Urothelium cell line (cell line): ENCODE measurements around the gene IRF1.
"Not testable (repeated sequence)": the region's sequence is repeated elsewhere in the genome, so short reads cannot be mapped to it uniquely, and the experiment has no call there.

Source experiments
- DNase-seq: peaks from one replicate; pipeline ENCODE4 v3.0.0; 2011; ENCODE audit warnings: low spot score, mixed read lengths
- FAIRE-seq: peaks from 2 replicates; lab custom pipeline; 2011; peaks lifted over from hg19 to GRCh38; lab: Jason Lieb, UNC

Gene IRF1

DNA sequence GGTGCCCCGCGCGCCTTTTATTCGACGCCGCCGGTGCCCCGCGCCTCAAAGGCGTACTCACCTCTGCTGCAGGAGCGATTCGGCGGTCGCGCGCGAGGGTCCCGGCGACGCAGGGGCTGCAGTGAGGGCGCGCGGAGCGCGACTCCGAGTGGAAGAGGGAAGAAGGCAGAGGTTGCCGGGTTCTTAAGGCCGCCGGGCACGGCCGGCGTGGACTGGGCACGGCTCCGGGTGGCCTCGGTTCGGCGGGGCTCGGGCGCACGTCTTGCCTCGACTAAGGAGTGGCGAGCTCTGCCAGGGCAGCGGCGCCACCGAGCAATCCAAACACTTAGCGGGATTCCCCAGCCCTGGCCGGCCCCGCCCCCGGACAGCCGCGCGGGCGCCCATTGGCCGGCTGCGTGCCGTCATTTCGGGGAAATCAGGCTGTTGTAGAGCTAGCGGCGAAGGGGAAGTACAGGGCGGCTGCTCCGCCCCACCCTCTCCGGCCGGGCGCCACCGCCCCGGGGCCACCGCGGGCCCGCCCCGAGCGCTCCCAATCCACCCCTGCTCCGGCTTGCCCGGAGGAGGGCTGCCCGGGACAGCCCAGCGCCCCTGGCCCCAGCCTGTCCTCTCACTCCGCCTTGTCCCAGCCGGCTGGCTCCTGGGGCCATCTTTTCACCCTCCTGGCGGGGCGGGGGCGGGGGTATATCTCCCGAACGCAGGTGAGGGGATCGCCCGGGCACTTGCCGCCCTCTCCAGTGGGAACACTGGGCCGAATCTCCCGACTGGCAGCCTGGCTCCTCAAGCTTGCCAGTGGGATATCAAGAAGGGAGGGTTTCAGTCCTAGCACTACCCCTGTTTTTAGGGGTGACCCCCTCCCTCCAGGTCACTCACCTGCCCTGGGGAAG, at the start of gene IRF1:
TSS of gene IRF1 (minus strand) at position 290 of the 884 bp plus-strand sequence. CDS start 1,295 bp downstream, outside the sequence.
- peak; percentile 99 for DNase-seq
- FAIRE-seq, result no peak

- FAIRE-seq (no peak), DNase-seq (no peak)
Observed at GRCh38 chr5:132540149-132540548, 49.6 kb upstream of the IRF1 start.

GRCh38 chr5:132539716-132540115, 49.1 kb upstream of the IRF1 start:
- DNase-seq (no peak), FAIRE-seq (no peak)

DNA sequence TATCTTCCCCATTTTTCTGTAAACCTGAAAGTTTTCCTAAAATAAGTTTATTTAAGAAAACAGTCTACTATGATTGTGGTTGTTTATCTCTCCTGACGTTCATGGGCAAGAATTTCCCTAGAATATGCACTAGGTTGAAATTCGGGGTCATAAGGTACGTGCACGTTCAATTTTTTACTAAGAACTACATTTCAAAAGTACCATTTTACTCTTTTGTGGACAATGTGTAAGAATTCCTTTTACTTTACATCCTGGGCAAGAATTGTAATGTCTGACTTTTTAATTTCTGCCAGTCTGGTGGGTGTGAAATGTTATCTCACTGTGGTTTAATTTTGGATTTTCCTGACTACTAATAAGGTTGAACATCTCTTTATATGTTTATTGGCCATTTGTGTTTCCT, 40.4 kb upstream of the IRF1 start:
- DNase-seq (no peak), FAIRE-seq (no peak)

GRCh38 chr5:132528866-132529634, 38.5 kb upstream of the IRF1 start:
- FAIRE-seq (no peak), DNase-seq (no peak)

DNA sequence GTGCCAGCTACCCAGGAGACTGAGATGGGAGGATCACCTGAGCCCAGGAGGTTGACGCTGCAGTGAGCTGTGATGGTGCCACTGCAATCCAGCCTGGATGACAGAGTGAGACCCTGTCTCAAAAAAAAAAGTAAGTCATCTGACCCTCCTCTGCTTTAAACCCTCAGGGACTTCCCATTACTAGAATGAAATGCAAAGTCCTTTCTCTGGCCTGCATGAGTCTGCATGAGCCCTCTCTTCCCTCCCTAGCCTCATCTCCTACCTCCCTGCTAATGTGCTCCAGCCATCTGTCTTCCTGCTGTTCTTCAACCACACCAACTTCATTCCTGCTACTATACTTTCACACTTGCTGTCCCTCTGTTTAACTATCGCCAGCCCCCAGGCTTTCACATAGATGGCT, 37.4 kb upstream of the IRF1 start:
- FAIRE-seq (no peak), DNase-seq (no peak)

GRCh38 chr5:132526974-132527564, 36.5 kb upstream of the IRF1 start:
- DNase-seq, result no peak
- FAIRE-seq, result no peak

DNA sequence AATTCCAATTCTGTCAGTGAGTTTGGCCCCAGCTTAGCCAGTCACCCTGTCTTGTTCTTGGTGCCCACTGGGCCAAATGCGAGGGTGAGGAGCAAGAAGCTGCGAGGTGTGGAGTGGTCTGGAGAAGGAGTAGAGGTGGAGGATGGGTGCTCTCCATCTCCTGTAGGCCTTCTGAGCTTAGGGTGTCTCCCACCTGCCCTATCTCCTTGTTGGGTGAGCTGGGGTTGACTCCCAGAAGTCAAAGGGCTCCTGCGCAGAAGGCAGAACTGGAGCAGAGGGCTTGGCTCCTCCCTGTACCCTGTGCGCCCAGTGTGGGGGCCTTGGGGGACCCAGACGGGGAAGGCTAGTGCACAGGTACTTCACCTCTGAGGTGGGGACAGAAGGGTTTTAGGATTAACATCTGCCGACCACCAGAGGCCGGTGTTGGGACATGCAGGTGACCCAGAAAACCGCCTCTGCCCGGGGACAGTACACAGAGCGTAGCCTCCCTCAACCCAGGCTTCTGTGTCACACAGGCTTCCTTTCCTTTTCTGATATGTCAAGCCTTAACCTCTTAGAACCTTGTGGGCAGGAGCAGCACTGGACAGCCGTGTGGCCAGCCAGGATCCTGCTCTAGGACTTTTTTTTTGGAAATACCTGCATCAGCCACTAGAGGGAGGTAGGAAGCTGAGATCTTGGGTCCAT, 35.9 kb upstream of the IRF1 start:
- FAIRE-seq, result no peak

DNA sequence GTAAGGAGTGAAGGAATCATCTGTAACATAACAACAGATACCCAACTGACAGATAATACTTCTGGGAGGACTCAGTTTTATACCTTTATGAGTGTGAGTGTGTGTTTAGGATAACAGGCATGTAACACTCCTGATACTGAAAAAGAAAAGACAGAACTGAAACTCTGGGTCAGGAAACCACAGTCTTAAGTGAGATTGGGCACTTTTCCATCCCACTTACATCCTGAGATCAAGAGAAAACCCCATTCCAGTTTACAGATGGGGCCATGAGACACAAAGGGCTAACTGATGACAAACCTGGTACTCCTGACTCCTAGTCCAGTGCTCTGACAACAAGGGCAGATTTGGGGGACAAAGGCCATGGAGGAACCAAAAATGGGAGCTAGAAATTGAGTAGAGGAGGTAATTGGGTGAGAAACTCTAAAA, 34.7 kb upstream of the IRF1 start:
- FAIRE-seq (no peak), DNase-seq (no peak)

More for the DNA sequence above, 35.9 kb upstream of the IRF1 start:
- DNase-seq, result peak; percentile 74

DNA sequence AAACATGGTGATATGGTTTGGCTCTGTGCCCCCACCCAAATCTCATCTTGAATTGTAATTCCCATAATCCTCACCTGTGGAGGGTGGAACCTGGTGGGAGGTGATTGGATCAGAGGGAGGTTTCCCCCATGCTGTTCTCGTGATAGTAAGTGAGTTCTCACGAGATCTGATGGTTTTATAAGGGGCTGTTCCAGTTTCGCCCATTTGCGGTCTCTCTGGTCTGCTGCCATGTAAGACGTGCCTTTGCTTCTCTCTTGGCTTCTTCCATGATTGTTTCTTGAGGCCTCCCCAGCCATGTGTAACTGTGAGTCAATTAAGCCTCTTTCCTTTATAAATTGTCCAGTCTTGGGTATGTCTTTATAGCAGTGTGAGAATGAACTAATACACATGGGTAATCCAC, 34.3 kb upstream of the IRF1 start:
- not testable (repeated sequence) for FAIRE-seq, DNase-seq

- FAIRE-seq, DNase-seq: not testable (repeated sequence)
Observed at GRCh38 chr5:132522067-132522466, 31.5 kb upstream of the IRF1 start.

GRCh38 chr5:132513618-132514336, 23.2 kb upstream of the IRF1 start:
- not testable (repeated sequence) for FAIRE-seq, DNase-seq

- FAIRE-seq (no peak), DNase-seq (no peak)
Observed at GRCh38 chr5:132510076-132510475, 19.5 kb upstream of the IRF1 start.

DNA sequence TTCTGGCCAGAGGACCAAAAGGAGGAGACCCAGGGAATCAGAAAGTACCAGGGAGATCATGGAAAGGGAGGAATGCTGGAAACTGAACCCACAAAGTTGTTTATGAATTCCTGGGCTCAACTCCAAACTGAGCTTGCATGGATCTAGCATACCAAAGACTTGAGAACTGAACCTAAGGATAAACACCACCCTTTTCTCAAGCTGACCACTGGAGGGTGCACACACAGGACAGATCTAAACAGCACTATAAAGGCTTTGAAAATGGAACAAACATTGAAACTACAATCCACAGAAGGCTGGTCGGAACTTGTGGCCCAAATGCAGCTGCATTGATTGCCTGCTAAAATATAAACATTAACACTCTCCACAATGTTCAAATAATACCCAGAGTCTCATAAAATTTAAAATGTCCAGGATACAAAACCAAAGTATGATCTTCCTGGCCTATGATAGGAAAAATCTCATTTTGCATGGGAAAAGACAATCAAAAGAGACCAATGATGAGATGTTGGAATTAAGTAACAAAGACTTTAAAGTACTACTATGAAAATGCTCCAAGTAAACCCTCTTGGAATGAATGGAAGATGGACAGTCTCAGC, 15.6 kb upstream of the IRF1 start:
- FAIRE-seq (no peak), DNase-seq (peak; percentile 67)

GRCh38 chr5:132505641-132506040, 15.1 kb upstream of the IRF1 start:
- FAIRE-seq, result no peak
- DNase-seq, result no peak

DNA sequence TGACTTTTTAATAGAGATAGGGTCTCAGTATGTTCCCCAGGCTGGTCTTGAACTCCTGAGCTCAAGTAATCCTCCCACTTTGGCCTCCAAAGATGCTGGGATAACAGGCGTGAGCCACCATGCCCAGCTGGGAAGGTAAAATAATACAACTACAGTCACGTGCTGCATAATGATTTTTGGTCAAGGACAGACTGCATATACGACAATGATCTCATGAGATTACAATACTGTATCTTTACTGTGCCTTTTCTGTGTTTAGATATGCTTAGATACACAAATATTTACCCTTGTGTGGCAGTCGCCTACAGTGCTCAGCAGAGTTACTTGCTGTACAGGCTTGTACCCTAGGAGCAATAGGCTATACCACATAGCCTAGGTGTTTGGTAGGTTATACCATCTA, 14.2 kb upstream of the IRF1 start:
- no peak for DNase-seq
- FAIRE-seq, result no peak

GRCh38 chr5:132503244-132503643, 12.7 kb upstream of the IRF1 start:
- no peak for FAIRE-seq
- no peak for DNase-seq

DNA sequence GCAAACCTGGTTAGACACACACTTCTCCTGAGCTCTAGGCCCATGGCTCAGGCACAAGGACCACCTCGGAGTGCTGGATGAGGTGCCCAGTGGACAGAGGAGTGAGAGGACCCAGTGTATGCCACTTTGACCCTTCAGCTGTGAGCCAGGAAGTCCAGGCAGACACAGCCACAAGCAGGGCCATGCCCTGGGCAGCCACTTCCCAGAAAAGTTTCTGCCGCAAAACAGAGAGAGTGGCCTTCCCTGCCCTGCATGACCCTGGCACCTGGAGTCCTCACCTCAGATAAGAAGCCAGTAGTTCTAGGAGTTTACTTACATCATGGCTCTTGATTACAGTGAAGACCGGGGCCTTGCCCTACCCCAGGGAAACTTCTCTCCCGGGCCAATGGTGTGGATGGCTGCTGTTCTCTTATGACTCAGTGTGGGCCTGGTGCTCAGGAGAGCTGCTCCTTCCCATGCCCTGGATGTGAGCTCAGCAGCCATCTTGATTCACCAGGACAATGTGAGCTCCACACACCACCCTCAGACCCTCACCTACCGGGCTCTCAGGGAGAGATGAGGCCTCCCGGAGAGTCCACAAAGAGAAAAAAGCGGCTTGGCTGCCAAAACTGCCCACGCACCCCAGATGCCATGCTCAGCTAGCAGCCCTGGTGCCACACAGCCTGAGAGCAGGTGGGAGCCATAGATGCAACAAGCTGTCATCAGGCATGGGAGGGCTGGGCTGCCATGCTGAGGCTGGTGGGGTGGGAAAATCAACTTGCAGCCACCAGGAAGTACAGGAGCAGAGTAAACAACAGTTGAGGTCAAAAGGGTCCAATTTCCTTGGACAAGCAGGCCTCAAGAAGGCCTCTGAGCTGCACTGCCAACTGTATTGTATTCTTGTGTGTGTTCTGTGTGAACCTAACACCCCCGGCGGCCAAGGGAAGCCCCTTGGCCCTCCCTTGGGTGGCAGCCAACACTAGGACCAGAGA, 11.7 kb upstream of the IRF1 start:
- FAIRE-seq (no peak), DNase-seq (no peak)

GRCh38 chr5:132501629-132501956, 11.0 kb upstream of the IRF1 start:
- FAIRE-seq, result no peak
- no peak for DNase-seq
